HG03139 (cell line): ENCODE measurements around the gene MET.

ENCODE experiments used
- ATAC-seq: cut with Tn5 transposase; IDR thresholded peaks from one replicate; pipeline ENCODE4 v1.9.1; 2021; ENCODE audit not compliant: unreplicated experiment

Gene MET

DNA sequence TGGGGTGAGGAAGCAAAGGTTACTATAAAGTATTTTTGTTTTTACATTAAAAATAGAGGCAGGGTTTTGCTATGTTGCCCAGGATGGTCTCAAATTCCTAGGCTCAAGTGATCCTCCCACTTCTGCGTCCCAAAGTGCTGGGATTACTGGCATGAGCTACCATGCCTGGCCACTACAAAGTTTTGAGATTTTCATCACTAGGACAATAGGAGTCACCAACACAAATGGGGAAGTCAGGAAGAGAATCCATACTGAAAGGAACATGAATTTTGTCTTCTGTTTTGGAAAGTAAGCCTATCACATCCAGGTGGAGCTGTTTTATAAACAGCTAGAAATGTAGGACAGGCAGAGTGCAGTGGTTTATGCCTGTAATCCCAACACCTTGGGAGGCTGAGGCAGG is 170.4 kb downstream of the MET start:
- no peak for ATAC-seq

DNA sequence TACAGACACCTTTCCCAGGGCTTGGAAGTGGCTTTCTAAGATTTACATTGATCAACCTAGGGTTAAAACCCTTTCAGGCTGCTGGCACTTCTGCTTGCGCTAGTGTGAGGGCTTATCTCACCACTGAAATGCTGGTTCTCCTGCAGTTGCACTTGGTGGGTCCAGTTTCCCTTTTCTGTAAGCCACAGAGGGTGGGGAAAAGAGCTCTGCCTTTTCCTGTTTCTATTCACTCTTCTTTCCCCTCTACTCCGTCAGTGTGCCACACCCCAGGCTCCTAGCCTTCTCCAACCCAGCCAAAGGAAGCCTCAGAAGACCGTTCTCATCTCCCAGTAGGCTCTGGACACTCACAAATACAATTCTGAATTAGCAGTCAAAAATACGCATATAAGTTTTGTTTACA is 171.4 kb downstream of the MET start:
- ATAC-seq = no peak
